K562 (cell line): Measurements from ENCODE around the gene PLCB4. TPM values are rescaled to one million over a fixed set of nuclear protein-coding genes. Genes with fewer than 3 reads are reported as not detected.

ENCODE experiments used
- ATAC-seq: fragments of 200-7000 bp; cut with Tn5 transposase; 3 replicates; pipeline ENCODE4 v1.9.1; 2020; ENCODE audit warnings: moderate library complexity
- BruUV-seq: library from RNA; stranded (reverse); fragments of 400-500 nt; replicated peaks from 2 replicates; lab custom pipeline; 2021; lab: Mats Ljungman, UMichigan
- CTCF ChIA-PET: fragments of 300-600 bp; formaldehyde crosslinking; extraction: SDS; loops from one replicate; lab custom pipeline; 2021; ENCODE audit warnings: low intra/inter-chr PET ratio; lab: Yijun Ruan, JAX
- POLR2A ChIA-PET: fragments of 300-600, 350-650 bp; sonication (Branson Sonifier 250); formaldehyde crosslinking; extraction: SDS; loops from one replicate; lab custom pipeline; 2021; ENCODE audit warnings: antibody characterized with exemption, inconsistent platforms; lab: Yijun Ruan, JAX
- DNase-seq, 4 experiments: peaks; one replicate each; pipeline versions ENCODE4 v3.0.0 to v3.0.0-alpha.2; 2011 to 2018; ENCODE audit warnings: low spot score in 3 of 4, mixed read lengths in 3 of 4; ENCODE audit errors: extremely low read depth in 1 of 4
- FAIRE-seq: peaks from 2 replicates; lab custom pipeline; 2011; peaks lifted over from hg19 to GRCh38; lab: Jason Lieb, UNC
- H2AFZ ChIP-seq: 2 replicates; pipeline ENCODE4 v1.6.0; 2011; ENCODE audit warnings: low read depth, low read length, control low read depth, inconsistent platforms
- H3K27ac ChIP-seq: fragments of 200-600 bp; 3 replicates; pipeline ENCODE4 v1.8.0; 2011; ENCODE audit warnings: low read depth, mild to moderate bottlenecking, control low read depth, inconsistent platforms, low read length, moderate library complexity, mixed read lengths; ENCODE audit errors: extremely low read depth
- H3K27me3 ChIP-seq, 2 experiments: fragments of 300-600 bp in 1 of 2; 2 replicates in 1 of 2; 3 replicates in 1 of 2; pipeline versions ENCODE4 v1.6.0 to v1.8.0; 2011; ENCODE audit warnings: inconsistent platforms in 2 of 2, low read length in 2 of 2, mild to moderate bottlenecking in 1 of 2, mixed read lengths in 1 of 2, moderate library complexity in 1 of 2; ENCODE audit not compliant: control insufficient read depth in 2 of 2, insufficient read depth in 2 of 2
- H3K36me3 ChIP-seq: fragments of 300-600 bp; 3 replicates; pipeline ENCODE4 v1.8.0; 2011; ENCODE audit warnings: mild to moderate bottlenecking, low read length, inconsistent platforms; ENCODE audit not compliant: control insufficient read depth, insufficient read depth
- H3K4me1 ChIP-seq, 2 experiments: fragments of 200-600 bp in 1 of 2; replicated peaks in 1 of 2; 2 replicates in 1 of 2; 3 replicates in 1 of 2; pipeline versions ENCODE4 v1.5.1 to v1.8.0; 2011; ENCODE audit warnings: inconsistent platforms in 2 of 2, low read length in 2 of 2, mild to moderate bottlenecking in 1 of 2, mixed read lengths in 1 of 2, moderate library complexity in 1 of 2; ENCODE audit not compliant: control insufficient read depth in 2 of 2, insufficient read depth in 2 of 2
- H3K4me2 ChIP-seq: 2 replicates; pipeline ENCODE4 v1.6.1; 2011; ENCODE audit warnings: low read length, control low read depth, inconsistent platforms, mixed read lengths; ENCODE audit not compliant: insufficient read depth
- H3K4me3 ChIP-seq: fragments of 200-600 bp; sonication (generic), shearing (Covaris generic); 2 replicates; pipeline ENCODE4 v1.5.1; 2016; ENCODE audit warnings: control low read depth, inconsistent platforms
- H3K79me2 ChIP-seq: fragments of 200-600 bp; 3 replicates; pipeline ENCODE4 v1.8.0; 2011; ENCODE audit warnings: low read length, inconsistent platforms; ENCODE audit not compliant: control insufficient read depth, insufficient read depth
- H3K9ac ChIP-seq, 2 experiments: 2 replicates each; pipeline versions ENCODE4 v1.6.0 to v1.6.1; 2011; ENCODE audit warnings: low read depth in 2 of 2, low read length in 2 of 2, control low read depth in 1 of 2, inconsistent platforms in 1 of 2, mild to moderate bottlenecking in 1 of 2, mixed read lengths in 1 of 2; ENCODE audit not compliant: insufficient read depth in 1 of 2
- H3K9me1 ChIP-seq: one replicate; pipeline ENCODE4 v1.6.0; 2011; ENCODE audit warnings: inconsistent platforms, mild to moderate bottlenecking, low read length, moderate library complexity; ENCODE audit not compliant: control insufficient read depth, insufficient read depth
- H3K9me3 ChIP-seq: replicated peaks from 2 replicates; pipeline ENCODE4 v1.5.1; 2011; ENCODE audit warnings: low read depth, low read length, inconsistent platforms; ENCODE audit not compliant: control insufficient read depth, insufficient read depth
- H4K20me1 ChIP-seq: replicated peaks from 2 replicates; pipeline ENCODE4 v1.6.1; 2011; ENCODE audit warnings: low read length, inconsistent platforms, mixed read lengths; ENCODE audit not compliant: control insufficient read depth, insufficient read depth
- CTCF ChIP-seq, 3 experiments: IDR thresholded peaks in 2 of 3; conservative IDR thresholded peaks in 1 of 3; 2 replicates each; pipeline ENCODE4 v1.5.1; 2011 to 2012; ENCODE audit warnings: low read length in 3 of 3, mild to moderate bottlenecking in 3 of 3, control low read depth in 2 of 3, improper control_type of control experiment in 1 of 3, inconsistent platforms in 1 of 3, low read depth in 1 of 3, mixed read lengths in 1 of 3, moderate library complexity in 1 of 3; ENCODE audit not compliant: insufficient read depth in 2 of 3
- DEAF1 ChIP-seq: fragments of 450-650 bp; formaldehyde crosslinking; IDR thresholded peaks from 2 replicates; pipeline ENCODE4 v1.4.0; 2020; ENCODE audit warnings: mild to moderate bottlenecking, moderate library complexity
- RAD21 ChIP-seq, 2 experiments: fragments of 250-450 bp in 1 of 2; fragments of 450-650 bp in 1 of 2; sonication (Bioruptor Pico) in 1 of 2; formaldehyde crosslinking in 1 of 2; IDR thresholded peaks in 1 of 2; conservative IDR thresholded peaks in 1 of 2; 2 replicates each; pipeline versions ENCODE4 v1.4.0 to v1.8.0; 2020 to 2022; ENCODE audit warnings: mild to moderate bottlenecking in 2 of 2, moderate library complexity in 1 of 2
- REST ChIP-seq, 2 experiments: fragments of 450-650 bp; formaldehyde crosslinking in 1 of 2; IDR thresholded peaks; 2 replicates each; pipeline versions ENCODE4 v1.4.0 to v1.6.1; 2014 to 2020; ENCODE audit warnings: mild to moderate bottlenecking in 2 of 2, borderline replicate concordance in 1 of 2, low read depth in 1 of 2
- SMC3 ChIP-seq: conservative IDR thresholded peaks from 2 replicates; pipeline ENCODE4 v1.6.1; 2011; ENCODE audit warnings: low read depth, low read length, improper control_type of control experiment; ENCODE audit not compliant: insufficient read depth
- ZFP30 ChIP-seq: fragments of 250-450 bp; sonication (Bioruptor Pico); IDR thresholded peaks from 2 replicates; pipeline ENCODE4 v1.8.0; 2022; ENCODE audit warnings: moderate library complexity, mild to moderate bottlenecking, inconsistent platforms, borderline replicate concordance
- ZNF764 ChIP-seq: fragments of 250-450 bp; sonication (Bioruptor Pico); IDR thresholded peaks from 2 replicates; pipeline ENCODE4 v1.4.0; 2020; ENCODE audit warnings: low read depth, mild to moderate bottlenecking, moderate library complexity
- WGBS: fragments of 100-300 bp; shearing (Covaris generic); methylation state at CpG from one replicate; pipeline ENCODE4 v1.1.6; 2016; ENCODE audit warnings: low coverage, mixed read lengths; ENCODE audit not compliant: insufficient coverage; ENCODE audit errors: missing lambda C conversion rate; 5-methylcytosine and 5-hydroxymethylcytosine counted together
- in situ Hi-C: fragments of 300-500 bp; cut with MboI; formaldehyde crosslinking; loops from 4 replicates; pipeline ENCODE4 v1.15.0; 2018; ENCODE audit warnings: inconsistent platforms, mixed read lengths
- intact Hi-C: fragments of 100-400 bp; cut with micrococcal nuclease; formaldehyde crosslinking; loops from 2 replicates; pipeline ENCODE4 v1.14.2; 2022
- polyA plus RNA-seq, 8 experiments: library from polyadenylated mRNA; depleted of rRNA in 4 of 8; stranded (reverse) in 5 of 8; unstranded in 3 of 8; fragments of >200 nt; fragmentation: Nextera tagmentation in 2 of 8; fragmentation: Illumina TruSeq in 1 of 8; extraction: Ambion mirVana in 2 of 8; extraction: Trizol in 1 of 8; gene quantifications; 2 replicates each; pipeline versions ENCODE4 v1.2.1 to v1.2.3, GENCODE V29; 2011 to 2014; ENCODE audit warnings: inconsistent platforms in 1 of 8, missing spikeins in 1 of 8
- total RNA-seq, 7 experiments: library from RNA; depleted of rRNA in 6 of 7; stranded (reverse); fragments of >200 nt in 6 of 7; fragmentation: Illumina TruSeq in 2 of 7; extraction: Trizol in 2 of 7; gene quantifications; 2 replicates each; pipeline versions ENCODE4 v1.2.1 to v1.2.3, GENCODE V29; 2011 to 2021; ENCODE audit warnings: low replicate concordance in 1 of 7

PLCB4 gene
- total and polyA plus RNA-seq, 9 of the 15 experiments (the other 6 are each of a cell fraction or from before 2014, with no cell fraction given) = 0.20 to 2.9 (median 0.52) TPM

- H3K9ac ChIP-seq = no peak overlapping the region
- in situ Hi-C loops (no loop called here), intact Hi-C loops (loop anchor here (2.0 to 5.0 kb wide), 2 partner anchors 101 to 320 kb away; no protein-coding TSS in a partner anchor)
- H3K36me3 ChIP-seq = no peaks in the 10 kb centered on the region
- H3K27ac ChIP-seq = no peak overlapping the region
- ChIA-PET POLR2A (no interaction called here), CTCF (interaction anchor here (0.7 to 1.2 kb wide), 2 partner anchors 319 to 382 kb away, joined by 3 to 4 read pairs; no protein-coding TSS in a partner anchor)
- no peaks in the 10 kb centered on the region for H4K20me1 ChIP-seq
- no peak overlapping the region for H2AFZ ChIP-seq
- no TSS peak for BruUV-seq
- no peaks in the 10 kb centered on the region for H3K9me1 ChIP-seq
- no peaks in the 10 kb centered on the region for H3K4me1 ChIP-seq
- H3K4me3 ChIP-seq = no peak overlapping the region
- no peaks in the 10 kb centered on the region for H3K79me2 ChIP-seq
- 6% methylated on average over 2 of the region's 2 CpGs for WGBS
- no peaks in the 10 kb centered on the region for H3K27me3 ChIP-seq
- no peak overlapping the region for H3K4me2 ChIP-seq
- no peak for FAIRE-seq
- no peaks in the 10 kb centered on the region for H3K9me3 ChIP-seq
- DNase-seq = peak in 1 of 4 experiments; percentile 16
- ATAC-seq = peak; percentile 62
- 0 out of 2 replicates have a peak, but pooled peaks have one; percentile 30 for TF ChIP-seq SMC3
- peak; percentile 33; the same call in 1 of the 2 replicates for TF ChIP-seq DEAF1 (CRISPR knock-in tag)
- peak; percentile 17 to 44 (median 20); a peak in 3 of 6 replicates for TF ChIP-seq CTCF (IDR thresholded peaks at IDR 0.05 in 2 of 3, conservative IDR thresholded peaks at IDR 0.05 in 1 of 3; ENCODE audit: insufficient read depth in 2 of 3, low read depth in 1 of 3, low read length in 3 of 3)
- no peak for TF ChIP-seq ZFP30 (CRISPR knock-in tag)
- TF ChIP-seq RAD21 (CRISPR knock-in tag; conservative IDR thresholded peaks at IDR 0.05 in 1 of 2, IDR thresholded peaks at IDR 0.05 in 1 of 2) = peak; percentile 53 to 71
- TF ChIP-seq ZNF764 (CRISPR knock-in tag) = no peak
- peak; percentile 64; the same call in 1 of the 2 replicates for TF ChIP-seq REST (IDR thresholded peaks at IDR 0.05; ENCODE audit: borderline replicate concordance)
- no peak for TF ChIP-seq REST (CRISPR knock-in tag; IDR thresholded peaks at IDR 0.05; ENCODE audit: low read depth)
Measured at GRCh38 chr20:9172851-9173250, 104.0 kb downstream of the PLCB4 start.
